Measurements from ENCODE around the gene DCLRE1B.

DCLRE1B gene

GRCh38 chr1:113950908-113951307 lies 45.8 kb downstream of the DCLRE1B start:
- DNase-seq = no peak

- DNase-seq = no peak
Measured at GRCh38 chr1:113951719-113952118, 46.6 kb downstream of the DCLRE1B start.

DNA sequence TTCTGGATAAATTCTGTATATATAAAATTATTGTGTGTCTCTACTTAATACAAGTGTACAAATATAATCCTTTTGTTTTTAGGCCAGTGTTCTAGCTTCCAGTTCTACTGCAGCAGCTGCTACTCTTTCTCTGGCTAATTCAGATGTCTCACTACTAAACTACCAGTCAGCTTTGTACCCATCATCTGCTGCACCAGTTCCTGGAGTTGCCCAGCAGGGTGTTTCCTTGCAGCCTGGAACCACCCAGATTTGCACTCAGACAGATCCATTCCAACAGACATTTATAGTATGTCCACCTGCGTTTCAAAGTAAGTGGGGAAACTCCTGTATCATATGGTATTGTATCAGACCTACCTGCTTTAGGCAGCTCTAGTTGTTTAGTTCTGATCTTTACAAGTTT lies 52.9 kb downstream of the DCLRE1B start:
- DNase-seq = no peak

- DNase-seq = no peak
Measured at GRCh38 chr1:113958691-113959090, 53.6 kb downstream of the DCLRE1B start.

- DNase-seq = no peak
Measured at GRCh38 chr1:113963281-113963906, 58.3 kb downstream of the DCLRE1B start.
